IPS-15b (cell line): Measurements from ENCODE around the gene GALNT10.

Experiments
- H3K27me3 ChIP-seq: one replicate; pipeline ENCODE4 v1.6.1; 2013; ENCODE audit warnings: low read length; ENCODE audit not compliant: control insufficient read depth, insufficient read depth
- H3K36me3 ChIP-seq: one replicate; pipeline ENCODE4 v1.6.1; 2013; ENCODE audit warnings: low read length; ENCODE audit not compliant: control insufficient read depth, insufficient read depth
- H3K4me1 ChIP-seq: one replicate; pipeline ENCODE4 v1.6.1; 2013; ENCODE audit warnings: mild to moderate bottlenecking, low read length; ENCODE audit not compliant: control insufficient read depth, insufficient read depth
- H3K4me3 ChIP-seq: one replicate; pipeline ENCODE4 v1.5.1; 2013; ENCODE audit warnings: low read depth, low read length
- H3K9ac ChIP-seq: one replicate; pipeline ENCODE4 v1.6.1; 2013; ENCODE audit warnings: low read depth, mild to moderate bottlenecking, low read length
- H3K9me3 ChIP-seq: one replicate; pipeline ENCODE4 v1.6.1; 2013; ENCODE audit warnings: mild to moderate bottlenecking, low read length; ENCODE audit not compliant: control insufficient read depth, insufficient read depth

Gene GALNT10

DNA sequence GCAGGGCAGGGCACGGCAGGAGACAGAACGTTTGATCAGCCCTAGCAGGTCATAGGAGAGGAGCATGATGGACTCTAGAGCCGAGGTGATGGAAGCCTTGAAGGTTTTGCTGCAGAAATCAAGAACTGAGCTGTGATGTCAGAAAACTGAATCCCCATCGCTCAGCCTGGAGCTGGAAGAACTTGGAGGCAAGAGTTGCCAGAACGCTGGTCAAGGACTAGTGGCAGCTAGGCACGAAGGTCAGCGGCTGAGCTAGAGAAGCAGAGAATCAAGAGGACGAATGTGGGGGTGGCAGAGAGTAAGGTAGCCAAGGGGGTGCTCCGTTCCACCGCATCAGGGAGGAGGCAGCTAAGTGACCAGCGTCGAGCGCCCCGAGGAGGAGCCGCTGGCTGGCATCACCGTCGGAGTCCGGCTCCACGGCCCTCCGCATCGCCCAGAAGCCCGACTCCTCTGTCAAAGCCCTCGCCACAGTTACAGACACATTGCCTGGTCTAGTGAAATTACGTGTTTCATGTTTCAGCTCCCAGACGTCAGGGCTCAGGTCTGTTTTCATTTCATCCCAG is 1.2 kb upstream of the GALNT10 start:
- Histone ChIP-seq H3K9ac (no peak overlapping the region), H3K27me3 (peaks cover 56% of the 10 kb centered on the region)

GRCh38 chr5:154189819-154190594 is 526 bp upstream of the GALNT10 start:
- Histone ChIP-seq H3K9me3 (no peaks in the 10 kb centered on the region), H3K9ac (no peak overlapping the region), H3K4me3 (peak overlapping the region; percentile 70), H3K27me3 (peaks cover 56% of the 10 kb centered on the region), H3K36me3 (no peaks in the 10 kb centered on the region), H3K4me1 (peaks cover 8% of the 10 kb centered on the region)

More for the DNA sequence above, 1.2 kb upstream of the GALNT10 start:
- H3K9me3 ChIP-seq = no peaks in the 10 kb centered on the region
- H3K36me3 ChIP-seq = no peaks in the 10 kb centered on the region
- peak overlapping the region; percentile 70 for H3K4me3 ChIP-seq
- H3K4me1 ChIP-seq = peaks cover 2% of the 10 kb centered on the region

GRCh38 chr5:154191467-154192261 is 1.1 kb downstream of the GALNT10 start:
- peak overlapping the region; percentile 4 for H3K4me3 ChIP-seq

GRCh38 chr5:154193283-154193682 is 2.8 kb downstream of the GALNT10 start:
- Histone ChIP-seq H3K9ac (no peak overlapping the region), H3K4me1 (peaks cover 22% of the 10 kb centered on the region)

More at GRCh38 chr5:154191467-154192261, 1.1 kb downstream of the GALNT10 start:
- Histone ChIP-seq H3K9me3 (no peaks in the 10 kb centered on the region), H3K36me3 (no peaks in the 10 kb centered on the region), H3K27me3 (peaks cover 49% of the 10 kb centered on the region), H3K4me1 (peaks cover 11% of the 10 kb centered on the region), H3K9ac (no peak overlapping the region)

DNA sequence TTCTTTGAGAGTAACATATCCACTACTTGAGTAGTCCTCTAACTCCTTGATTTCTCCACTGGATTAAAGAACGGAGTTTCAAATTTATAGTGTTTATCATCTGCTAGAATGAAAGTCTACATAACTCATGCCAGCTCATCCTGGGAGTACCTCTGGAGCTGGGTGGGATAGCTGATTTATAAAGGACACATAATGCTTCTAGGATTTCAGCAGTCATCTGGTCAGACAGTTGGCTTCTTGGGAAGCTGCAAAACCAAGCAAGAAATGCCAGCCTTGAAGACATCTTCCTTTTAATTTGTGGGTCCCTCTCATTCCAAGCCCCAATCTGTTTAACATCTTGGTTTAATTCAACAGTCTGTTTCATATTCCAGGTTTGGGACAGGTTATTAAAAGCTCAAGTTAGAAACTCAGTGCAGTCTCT is 3.2 kb downstream of the GALNT10 start:
- no peaks in the 10 kb centered on the region for H3K36me3 ChIP-seq
- peaks cover 22% of the 10 kb centered on the region for H3K4me1 ChIP-seq
- peaks cover 37% of the 10 kb centered on the region for H3K27me3 ChIP-seq
- H3K4me3 ChIP-seq = no peak overlapping the region
- no peak overlapping the region for H3K9ac ChIP-seq
- no peaks in the 10 kb centered on the region for H3K9me3 ChIP-seq

More at GRCh38 chr5:154193283-154193682, 2.8 kb downstream of the GALNT10 start:
- Histone ChIP-seq H3K9me3 (no peaks in the 10 kb centered on the region), H3K27me3 (peaks cover 39% of the 10 kb centered on the region), H3K4me3 (no peak overlapping the region), H3K36me3 (no peaks in the 10 kb centered on the region)

- H3K4me1 ChIP-seq = peaks cover 22% of the 10 kb centered on the region
- no peak overlapping the region for H3K4me3 ChIP-seq
- H3K9ac ChIP-seq = no peak overlapping the region
- H3K27me3 ChIP-seq = peaks cover 28% of the 10 kb centered on the region
- no peaks in the 10 kb centered on the region for H3K9me3 ChIP-seq
- no peaks in the 10 kb centered on the region for H3K36me3 ChIP-seq
These were observed 4.1 kb downstream of the GALNT10 start for GRCh38 chr5:154194345-154195329.

DNA sequence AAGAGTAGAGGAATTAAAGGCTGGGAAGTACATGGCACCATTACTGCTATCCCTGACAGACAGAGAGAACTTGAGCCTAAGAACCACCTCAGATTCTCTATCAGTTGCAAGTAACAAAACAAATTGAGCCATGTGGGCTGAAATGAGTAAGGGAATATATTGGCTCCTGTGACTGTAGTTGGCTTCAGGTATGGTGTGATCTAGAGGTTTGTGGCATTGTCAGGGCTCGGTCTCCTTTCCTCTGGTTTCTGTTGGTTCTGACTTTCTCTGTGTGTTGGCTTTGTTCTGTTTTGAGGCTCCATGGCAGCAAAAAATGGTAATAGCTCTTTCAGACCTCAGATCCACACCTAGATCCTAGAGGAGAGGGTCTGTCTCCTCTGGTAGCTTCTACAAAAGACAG is 5.7 kb downstream of the GALNT10 start:
- H3K4me1 ChIP-seq = peaks cover 22% of the 10 kb centered on the region
- no peak overlapping the region for H3K9ac ChIP-seq
- H3K27me3 ChIP-seq = peaks cover 22% of the 10 kb centered on the region
- no peaks in the 10 kb centered on the region for H3K9me3 ChIP-seq
- H3K4me3 ChIP-seq = no peak overlapping the region
- H3K36me3 ChIP-seq = no peaks in the 10 kb centered on the region

DNA sequence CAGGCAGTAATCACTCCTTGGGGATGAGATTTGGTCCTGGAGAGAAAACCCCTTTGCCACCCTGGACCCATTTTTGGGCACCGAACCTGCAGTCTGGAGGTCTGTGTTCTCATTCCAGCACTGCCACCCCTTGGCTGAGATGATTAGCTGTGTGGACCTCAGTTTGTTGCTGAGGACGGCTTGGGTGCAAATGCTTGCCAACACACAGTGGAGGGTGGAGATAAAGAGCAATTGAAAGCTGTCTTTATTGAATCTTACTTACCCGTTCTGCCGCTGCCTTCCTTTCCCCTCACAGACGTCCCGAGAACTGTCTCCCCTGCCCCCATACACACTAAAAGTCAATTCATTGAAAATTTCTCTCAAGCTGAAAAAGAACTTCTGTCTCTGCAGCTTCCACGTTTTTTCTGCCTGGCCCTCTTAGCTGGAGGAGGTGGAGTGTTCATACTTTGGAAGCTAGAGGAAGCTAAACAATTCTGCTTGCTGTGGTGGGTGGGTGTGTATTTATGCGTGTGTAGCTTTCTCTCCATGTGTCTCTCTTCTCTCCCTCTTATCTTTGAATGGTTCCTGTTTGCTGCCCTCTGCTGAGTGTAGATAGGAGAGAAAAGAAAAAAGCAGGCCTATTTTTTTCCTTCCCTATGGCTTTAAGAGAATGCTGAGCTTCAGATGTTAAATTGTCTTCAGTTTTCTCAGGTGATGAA is 6.6 kb downstream of the GALNT10 start:
- Histone ChIP-seq H3K9me3 (no peaks in the 10 kb centered on the region), H3K36me3 (no peaks in the 10 kb centered on the region), H3K4me1 (peaks cover 20% of the 10 kb centered on the region), H3K27me3 (peaks cover 14% of the 10 kb centered on the region), H3K9ac (no peak overlapping the region), H3K4me3 (no peak overlapping the region)

- Histone ChIP-seq H3K4me3 (no peak overlapping the region), H3K9ac (no peak overlapping the region), H3K9me3 (no peaks in the 10 kb centered on the region), H3K36me3 (no peaks in the 10 kb centered on the region), H3K4me1 (peaks cover 22% of the 10 kb centered on the region), H3K27me3 (peaks cover 6% of the 10 kb centered on the region)
These were observed 7.4 kb downstream of the GALNT10 start for GRCh38 chr5:154197801-154198491.

DNA sequence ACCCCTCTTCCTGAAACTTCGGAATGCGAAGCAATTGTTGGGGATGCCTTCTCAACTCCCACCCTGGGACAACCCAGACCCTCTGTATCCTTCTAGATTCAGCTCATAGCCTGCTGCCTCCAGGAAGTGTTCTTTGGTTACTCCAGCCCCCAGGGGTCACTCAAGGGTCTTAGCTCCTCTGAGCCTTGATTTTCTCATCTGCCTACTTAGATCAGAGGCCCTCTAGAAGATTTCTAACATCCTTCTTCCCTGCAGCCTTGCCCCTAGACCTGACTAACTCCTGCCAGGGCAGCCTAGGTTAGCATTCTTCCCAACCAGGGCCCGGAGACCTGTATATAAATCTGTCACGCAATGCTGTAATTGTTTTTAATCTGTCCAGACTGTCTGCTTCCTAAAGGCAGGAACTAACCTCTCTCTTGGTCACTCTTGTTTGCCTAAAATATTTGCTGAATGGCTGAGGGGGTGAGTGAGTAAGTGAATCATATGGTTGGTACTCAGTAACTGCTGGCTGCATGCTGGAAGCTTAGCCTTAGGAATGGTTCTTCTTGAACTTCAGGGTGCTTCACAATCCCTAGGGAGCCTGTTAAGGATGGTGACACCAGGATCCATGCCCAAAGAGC is 8.2 kb downstream of the GALNT10 start:
- no peak overlapping the region for H3K9ac ChIP-seq
- H3K36me3 ChIP-seq = no peaks in the 10 kb centered on the region
- no peak overlapping the region for H3K4me3 ChIP-seq
- no peaks in the 10 kb centered on the region for H3K9me3 ChIP-seq
- no peaks in the 10 kb centered on the region for H3K27me3 ChIP-seq
- peaks cover 26% of the 10 kb centered on the region for H3K4me1 ChIP-seq
